ENCODE data around the gene FABP3.
A peak's percentile ranks its signal among the peaks of the same experiment; 100 is the strongest.
"Not testable (repeated sequence)": the region's sequence is repeated elsewhere in the genome, so short reads cannot be mapped to it uniquely, and the experiment has no call there.

The FABP3 gene

GRCh38 chr1:31390071-31390470 is 17.2 kb upstream of the FABP3 start:
- DNase-seq (ENCODE audit: low read depth) = peak; percentile 71
- TF ChIP-seq, protein P1, sequence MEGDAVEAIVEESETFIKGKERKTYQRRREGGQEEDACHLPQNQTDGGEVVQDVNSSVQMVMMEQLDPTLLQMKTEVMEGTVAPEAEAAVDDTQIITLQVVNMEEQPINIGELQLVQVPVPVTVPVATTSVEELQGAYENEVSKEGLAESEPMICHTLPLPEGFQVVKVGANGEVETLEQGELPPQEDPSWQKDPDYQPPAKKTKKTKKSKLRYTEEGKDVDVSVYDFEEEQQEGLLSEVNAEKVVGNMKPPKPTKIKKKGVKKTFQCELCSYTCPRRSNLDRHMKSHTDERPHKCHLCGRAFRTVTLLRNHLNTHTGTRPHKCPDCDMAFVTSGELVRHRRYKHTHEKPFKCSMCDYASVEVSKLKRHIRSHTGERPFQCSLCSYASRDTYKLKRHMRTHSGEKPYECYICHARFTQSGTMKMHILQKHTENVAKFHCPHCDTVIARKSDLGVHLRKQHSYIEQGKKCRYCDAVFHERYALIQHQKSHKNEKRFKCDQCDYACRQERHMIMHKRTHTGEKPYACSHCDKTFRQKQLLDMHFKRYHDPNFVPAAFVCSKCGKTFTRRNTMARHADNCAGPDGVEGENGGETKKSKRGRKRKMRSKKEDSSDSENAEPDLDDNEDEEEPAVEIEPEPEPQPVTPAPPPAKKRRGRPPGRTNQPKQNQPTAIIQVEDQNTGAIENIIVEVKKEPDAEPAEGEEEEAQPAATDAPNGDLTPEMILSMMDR (IDR thresholded peaks at IDR 0.05; ENCODE audit: control insufficient read depth, extremely low read depth, insufficient read depth) = no peak
- H3K4me3 ChIP-seq (ENCODE audit: low read depth, low read length) = no peak overlapping the region

DNA sequence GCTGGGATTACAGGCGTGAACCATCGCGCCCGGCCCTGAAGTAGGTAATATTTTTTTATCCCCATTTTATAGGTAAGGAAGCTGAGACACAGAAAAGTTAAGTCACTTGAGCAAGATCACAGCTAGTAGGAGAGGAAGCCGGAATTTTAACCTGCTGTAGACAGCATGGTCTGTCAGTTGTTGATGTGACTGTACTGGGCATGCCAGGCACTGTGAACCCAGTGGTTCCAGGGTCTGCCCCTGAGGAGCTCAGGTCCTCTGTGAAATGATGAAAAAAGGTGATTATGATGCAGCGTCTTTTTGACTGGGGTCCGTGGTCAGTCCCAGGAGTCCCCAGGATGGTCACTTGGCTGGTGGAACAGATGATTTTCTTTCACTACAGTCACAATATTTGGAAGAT is 16.7 kb upstream of the FABP3 start:
- no peak for DNase-seq (ENCODE audit: low read depth)
- no peak overlapping the region for H3K4me3 ChIP-seq (ENCODE audit: low read depth, low read length)
- TF ChIP-seq, protein P1 (IDR thresholded peaks at IDR 0.05; ENCODE audit: control insufficient read depth, extremely low read depth, insufficient read depth) = no peak

GRCh38 chr1:31387612-31388011 is 14.7 kb upstream of the FABP3 start:
- TF ChIP-seq, protein P1 (IDR thresholded peaks at IDR 0.05; ENCODE audit: control insufficient read depth, extremely low read depth, insufficient read depth) = no peak
- no peak for DNase-seq (ENCODE audit: low read depth)
- H3K4me3 ChIP-seq (ENCODE audit: low read depth, low read length) = no peak overlapping the region

- H3K4me3 ChIP-seq (ENCODE audit: low read depth, low read length); DNase-seq (ENCODE audit: low read depth): not testable (repeated sequence)
Observed at GRCh38 chr1:31386576-31387243, 13.8 kb upstream of the FABP3 start.

GRCh38 chr1:31383967-31384366 is 11.1 kb upstream of the FABP3 start:
- TF ChIP-seq, protein P1 (IDR thresholded peaks at IDR 0.05; ENCODE audit: control insufficient read depth, extremely low read depth, insufficient read depth) = no peak
- no peak overlapping the region for H3K4me3 ChIP-seq (ENCODE audit: low read depth, low read length)
- no peak for DNase-seq (ENCODE audit: low read depth)

DNA sequence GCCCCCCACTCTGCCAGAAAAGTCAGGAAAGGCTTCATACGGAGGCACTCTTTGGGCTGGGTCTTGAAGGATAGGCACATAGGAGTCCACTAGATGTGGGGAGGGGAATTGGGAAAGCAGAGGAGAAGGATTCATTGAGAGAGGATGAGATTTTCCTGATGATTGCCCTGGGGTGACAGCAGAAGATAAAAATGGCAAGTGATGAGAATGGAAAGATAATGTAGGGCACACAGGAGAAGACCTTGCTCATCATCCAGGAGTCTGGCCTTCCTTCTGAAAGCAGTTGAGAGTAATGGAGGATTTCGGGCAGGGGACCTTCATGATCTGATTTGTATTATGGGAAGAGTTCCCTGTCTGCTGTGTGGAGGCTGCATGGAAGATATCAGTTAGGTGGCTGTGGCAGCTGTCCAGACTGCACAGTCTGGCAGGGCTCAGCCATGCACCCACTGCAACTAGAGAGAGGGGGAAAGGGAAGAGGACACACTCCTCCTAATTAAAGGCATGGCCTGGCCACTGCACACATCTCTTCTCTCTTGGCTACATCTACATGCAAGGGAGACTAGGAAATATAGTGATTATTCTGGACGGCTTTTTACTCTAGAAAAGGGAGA is 9.6 kb upstream of the FABP3 start:
- no peak for DNase-seq (ENCODE audit: low read depth)
- TF ChIP-seq, protein P1 (IDR thresholded peaks at IDR 0.05; ENCODE audit: control insufficient read depth, extremely low read depth, insufficient read depth) = no peak
- no peak overlapping the region for H3K4me3 ChIP-seq (ENCODE audit: low read depth, low read length)

DNA sequence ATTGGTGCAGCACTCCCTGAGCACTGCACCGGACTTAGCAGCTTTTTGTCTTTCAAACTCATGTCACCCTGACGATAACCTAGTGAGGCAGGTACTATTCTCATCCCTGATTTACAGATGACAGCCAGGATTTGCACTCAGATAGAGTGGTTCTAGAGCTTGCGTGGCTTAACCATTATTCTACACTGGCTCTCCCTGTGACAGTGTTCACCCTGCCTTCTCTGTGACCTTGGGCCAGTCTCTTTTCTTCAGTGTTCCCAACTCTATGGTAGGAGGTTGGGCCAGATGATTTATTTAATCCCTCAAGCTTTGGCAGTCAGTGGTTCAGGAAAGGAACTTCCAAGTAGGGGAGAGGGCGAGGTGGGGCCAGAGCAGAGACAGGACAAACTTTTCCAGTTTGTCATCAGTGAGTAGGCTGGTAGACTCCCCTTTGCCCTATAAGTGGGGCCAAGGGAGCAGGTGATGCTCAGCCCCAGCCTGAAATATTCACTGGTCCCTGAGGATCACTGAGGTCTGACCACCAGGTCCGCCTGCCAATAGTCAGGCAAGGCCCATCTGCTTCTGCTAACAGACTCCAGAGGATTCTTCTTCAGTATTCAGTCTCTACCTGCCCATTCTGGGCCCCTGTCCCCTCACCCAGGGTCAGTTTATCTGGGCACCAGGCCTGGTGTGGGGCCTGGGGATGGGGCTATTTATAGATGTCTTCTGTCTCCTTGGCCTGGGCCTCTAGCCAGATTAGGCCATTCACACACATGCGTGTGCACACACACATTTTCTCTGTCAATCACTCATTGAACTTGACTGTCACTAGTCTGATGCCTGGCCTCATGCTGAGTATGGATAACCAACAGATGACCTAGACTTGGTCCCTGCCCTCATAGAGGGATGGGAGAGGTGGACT is 8.8 kb upstream of the FABP3 start:
- DNase-seq (ENCODE audit: low read depth) = no peak
- H3K4me3 ChIP-seq (ENCODE audit: low read depth, low read length) = no peak overlapping the region
- TF ChIP-seq, protein P1 (IDR thresholded peaks at IDR 0.05; ENCODE audit: control insufficient read depth, extremely low read depth, insufficient read depth) = no peak
